Esophagus squamous epithelium (tissue), 4 donors: Measurements from ENCODE around the gene PCDHGA12.
"Not testable (repeated sequence)": the region's sequence is repeated elsewhere in the genome, so short reads cannot be mapped to it uniquely, and the experiment has no call there.

ENCODE experiments used
- CTCF ChIP-seq, 6 experiments: fragments of 450-650 bp in 4 of 6; fragments of 200-600 bp in 2 of 6; sonication (generic) in 2 of 6; IDR thresholded peaks; one replicate each; pipeline ENCODE4 v1.5.1; 2016 to 2019; ENCODE audit warnings: antibody characterized with exemption in 6 of 6, mild to moderate bottlenecking in 4 of 6, moderate library complexity in 4 of 6
- POLR2A ChIP-seq, 4 donors: fragments of 450-650 bp; IDR thresholded peaks; one replicate each; pipeline ENCODE4 v1.6.1; 2017; ENCODE audit warnings: antibody characterized with exemption in 4 of 4, mild to moderate bottlenecking in 4 of 4, moderate library complexity in 3 of 4

- TF ChIP-seq CTCF (IDR thresholded peaks at IDR 0.05) = peak in 5 of 6 experiments; percentile 24 to 55 (median 42)
- not testable (repeated sequence) for TF ChIP-seq POLR2A (IDR thresholded peaks at IDR 0.05)
Measured at GRCh38 chr5:141397756-141398551, 32.4 kb upstream of the PCDHGA12 start, which contains the start of gene PCDHGB5.
